Measurements from ENCODE around the gene LHCGR. TPM values are rescaled to one million over a fixed set of nuclear protein-coding genes. Genes with fewer than 3 reads are reported as not detected.

The LHCGR gene
- total RNA-seq, 1 experiment from 2014 or later = 0.31 TPM

Other genes with a start within 250 kb of the LHCGR start
- 11.0 to 13.5 TPM (median 13.4 TPM) in 3 replicates for gene STON1, start 225.6 kb downstream of the LHCGR start, total RNA-seq (2021)
- not detected in 3 replicates for gene GTF2A1L, start 137.9 kb downstream of the LHCGR start, total RNA-seq (2021)